Glutamatergic neuron (in vitro differentiated cells): ENCODE measurements around the gene INHBC. TPM values are rescaled to one million over a fixed set of nuclear protein-coding genes. Genes with fewer than 3 reads are reported as not detected.
A peak's percentile ranks its signal among the peaks of the same experiment; 100 is the strongest.

ENCODE experiments used
- DNase-seq: peaks from one replicate; pipeline ENCODE4 v3.0.0; 2022
- H3K27ac Mint-ChIP-seq: one replicate; pipeline ENCODE4 v1.8.0; 2020; ENCODE audit warnings: mild to moderate bottlenecking, mixed read lengths, inconsistent platforms; ENCODE audit not compliant: unreplicated experiment
- H3K27me3 Mint-ChIP-seq: one replicate; pipeline ENCODE4 v1.8.0; 2020; ENCODE audit warnings: mild to moderate bottlenecking, moderate library complexity, mixed read lengths, inconsistent platforms; ENCODE audit not compliant: unreplicated experiment
- H3K36me3 Mint-ChIP-seq: one replicate; pipeline ENCODE4 v1.8.0; 2020; ENCODE audit warnings: mild to moderate bottlenecking, mixed read lengths, inconsistent platforms; ENCODE audit not compliant: unreplicated experiment
- H3K4me1 Mint-ChIP-seq: one replicate; pipeline ENCODE4 v1.8.0; 2020; ENCODE audit warnings: mild to moderate bottlenecking, low read depth, mixed read lengths, inconsistent platforms; ENCODE audit not compliant: unreplicated experiment
- H3K4me3 Mint-ChIP-seq: one replicate; pipeline ENCODE4 v1.8.0; 2020; ENCODE audit warnings: mild to moderate bottlenecking, mixed read lengths, inconsistent platforms; ENCODE audit not compliant: unreplicated experiment
- H3K9me3 Mint-ChIP-seq: one replicate; pipeline ENCODE4 v1.8.0; 2020; ENCODE audit warnings: mild to moderate bottlenecking, moderate library complexity, mixed read lengths, inconsistent platforms; ENCODE audit not compliant: unreplicated experiment
- CTCF ChIP-seq: fragments of 200-600 bp; sonication (generic); IDR thresholded peaks from one replicate; pipeline ENCODE4 v1.5.0; 2021; ENCODE audit not compliant: partially characterized antibody, unreplicated experiment
- total RNA-seq: library from RNA; stranded (reverse); fragmentation: NEBNext Ultra II Directional; extraction: Animal tissue kit (Norgen Biotek cat#: 25700); gene quantifications from one replicate; pipeline ENCODE4 v1.2.1, GENCODE V29; 2021; ENCODE audit not compliant: unreplicated experiment

Gene INHBC
- total RNA-seq, 1 donor from 2014 or later, result not detected

GRCh38 chr12:57428965-57429364 is 5.6 kb upstream of the INHBC start:
- no peak overlapping the region for H3K27ac Mint-ChIP-seq
- peaks cover 6% of the 10 kb centered on the region for H3K27me3 Mint-ChIP-seq
- H3K4me1 Mint-ChIP-seq, result peaks cover 5% of the 10 kb centered on the region
- DNase-seq, result no peak
- H3K36me3 Mint-ChIP-seq, result no peaks in the 10 kb centered on the region
- peak overlapping the region; percentile 50 for H3K4me3 Mint-ChIP-seq
- no peak for TF ChIP-seq CTCF
- peaks cover 8% of the 10 kb centered on the region for H3K9me3 Mint-ChIP-seq

- no peak for DNase-seq
- H3K4me3 Mint-ChIP-seq, result peak overlapping the region; percentile 93
- H3K4me1 Mint-ChIP-seq, result peaks cover 5% of the 10 kb centered on the region
- TF ChIP-seq CTCF, result no peak
- peaks cover 6% of the 10 kb centered on the region for H3K27me3 Mint-ChIP-seq
- H3K9me3 Mint-ChIP-seq, result peaks cover 8% of the 10 kb centered on the region
- no peaks in the 10 kb centered on the region for H3K36me3 Mint-ChIP-seq
- peak overlapping the region; percentile 72 for H3K27ac Mint-ChIP-seq
These were observed 5.0 kb upstream of the INHBC start for GRCh38 chr12:57429473-57430111.

GRCh38 chr12:57430112-57430930 is 4.3 kb upstream of the INHBC start:
- peaks cover 6% of the 10 kb centered on the region for H3K27me3 Mint-ChIP-seq
- peak overlapping the region; percentile 93 for H3K4me3 Mint-ChIP-seq
- peak overlapping the region; percentile 79 for H3K27ac Mint-ChIP-seq
- no peaks in the 10 kb centered on the region for H3K36me3 Mint-ChIP-seq
- TF ChIP-seq CTCF, result no peak
- H3K4me1 Mint-ChIP-seq, result peaks cover 5% of the 10 kb centered on the region
- peak; percentile 66 for DNase-seq
- H3K9me3 Mint-ChIP-seq, result peaks cover 8% of the 10 kb centered on the region

- H3K27me3 Mint-ChIP-seq, result peaks cover 6% of the 10 kb centered on the region
- H3K4me3 Mint-ChIP-seq, result peak within 1 kb of the TSS; percentile 93
- no peak for TF ChIP-seq CTCF
These were observed 3.5 kb upstream of the INHBC start, which contains the start of gene R3HDM2 for GRCh38 chr12:57430931-57431566. Gene R3HDM2, minus strand, starts transcription at chr12:57431043. Its CDS starts 120,615 bp downstream, at chr12:57310428.

More at GRCh38 chr12:57430931-57431566, 3.5 kb upstream of the INHBC start, which contains the start of gene R3HDM2:
- peak; percentile 93 for DNase-seq
- Mint-ChIP-seq H3K4me1 (peaks cover 5% of the 10 kb centered on the region), H3K9me3 (peaks cover 8% of the 10 kb centered on the region), H3K27ac (peak within 1 kb of the TSS; percentile 79), H3K36me3 (no peaks in the 10 kb centered on the region)
